Common myeloid progenitor, CD34-positive (primary cell): ENCODE measurements around the gene SOWAHA.

Experiments used
- CTCF ChIA-PET: fragments of 350-600 bp; sonication (Branson Sonifier 250); formaldehyde crosslinking; loops from one replicate; lab custom pipeline; 2021; ENCODE audit warnings: antibody characterized with exemption; lab: Charles Lee
- POLR2A ChIA-PET: fragments of 350-600 bp; sonication (Branson Sonifier 250); formaldehyde crosslinking; loops from one replicate; lab custom pipeline; 2021; ENCODE audit warnings: antibody characterized with exemption; lab: Charles Lee
- DNase-seq, 3 donors: peaks; one replicate each; pipeline versions ENCODE4 v3.0.0 to v3.0.0-alpha.2; 2013
- H3K27ac ChIP-seq, 2 experiments: 1 replicate in 1 of 2; 2 replicates in 1 of 2; pipeline ENCODE4 v1.7.0; 2013; ENCODE audit warnings: inconsistent platforms in 2 of 2, low read length in 2 of 2, mild to moderate bottlenecking in 2 of 2, low read depth in 1 of 2, moderate library complexity in 1 of 2; ENCODE audit not compliant: severe bottlenecking in 2 of 2, insufficient read depth in 1 of 2, poor library complexity in 1 of 2
- H3K27me3 ChIP-seq, 5 experiments: replicated peaks in 2 of 5; 1 replicate in 3 of 5; 2 replicates in 2 of 5; pipeline versions ENCODE4 v1.6.1 to v1.7.0; 2013; ENCODE audit warnings: low read length in 4 of 5, mild to moderate bottlenecking in 2 of 5, moderate library complexity in 2 of 5, inconsistent platforms in 1 of 5; ENCODE audit not compliant: insufficient read depth in 5 of 5, control insufficient read depth in 4 of 5
- H3K36me3 ChIP-seq, 4 experiments: 1 replicate in 2 of 4; 2 replicates in 2 of 4; pipeline versions ENCODE4 v1.6.1 to v1.7.0; 2013; ENCODE audit warnings: low read length in 3 of 4, control low read depth in 1 of 4, mild to moderate bottlenecking in 1 of 4; ENCODE audit not compliant: control insufficient read depth in 4 of 4, insufficient read depth in 4 of 4
- H3K4me1 ChIP-seq, 4 experiments: 1 replicate in 3 of 4; 2 replicates in 1 of 4; pipeline versions ENCODE4 v1.6.1 to v1.7.1; 2013; ENCODE audit warnings: low read length in 3 of 4, mild to moderate bottlenecking in 3 of 4, control low read depth in 1 of 4, inconsistent platforms in 1 of 4, moderate library complexity in 1 of 4; ENCODE audit not compliant: control insufficient read depth in 4 of 4, insufficient read depth in 4 of 4; ENCODE audit errors: control extremely low read depth in 1 of 4
- H3K4me3 ChIP-seq, 7 experiments: 1 replicate in 4 of 7; 2 replicates in 3 of 7; pipeline versions ENCODE4 v1.5.1 to v1.7.0; 2013; ENCODE audit warnings: mild to moderate bottlenecking in 7 of 7, low read length in 6 of 7, moderate library complexity in 6 of 7, inconsistent platforms in 2 of 7, low read depth in 2 of 7, control low read depth in 1 of 7; ENCODE audit not compliant: insufficient read depth in 4 of 7, control insufficient read depth in 1 of 7; ENCODE audit errors: extremely low read depth in 1 of 7
- H3K9me3 ChIP-seq, 5 experiments: 1 replicate in 4 of 5; 2 replicates in 1 of 5; pipeline versions ENCODE4 v1.6.1 to v1.7.1; 2013; ENCODE audit warnings: low read length in 4 of 5, mild to moderate bottlenecking in 2 of 5, inconsistent platforms in 1 of 5, low read depth in 1 of 5, moderate library complexity in 1 of 5; ENCODE audit not compliant: control insufficient read depth in 4 of 5, insufficient read depth in 2 of 5; ENCODE audit errors: control extremely low read depth in 1 of 5
- WGBS: methylation state at CpG from one replicate; pipeline ENCODE4 v1.1.5; 2013; ENCODE audit not compliant: insufficient coverage; 5-methylcytosine and 5-hydroxymethylcytosine counted together

Gene SOWAHA

DNA sequence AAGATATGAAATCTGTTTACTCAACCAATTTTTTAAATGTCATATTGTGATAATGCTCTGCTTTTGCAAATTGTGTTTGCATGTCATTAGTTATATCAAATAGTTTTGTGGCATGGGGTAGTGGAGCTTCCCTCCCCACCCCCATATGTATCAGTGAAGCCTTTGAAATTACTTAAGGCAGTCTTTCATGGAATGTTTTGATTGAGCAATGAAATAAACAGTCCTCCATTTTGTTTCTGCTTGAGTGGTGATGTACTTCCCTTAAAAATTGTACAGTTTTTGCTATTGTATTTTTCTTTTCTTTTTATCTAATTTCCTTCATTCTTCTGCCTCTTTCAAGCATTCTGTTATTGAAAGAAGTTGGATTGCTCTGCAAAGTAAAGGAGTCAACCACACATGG is 3.5 kb downstream of the SOWAHA start:
- H3K4me3 ChIP-seq, result no peak overlapping the region
- H3K27ac ChIP-seq, result no peak overlapping the region
- H3K27me3 ChIP-seq, result peaks cover 9 to 64% (median 24%) of the 10 kb centered on the region in 5 experiments
- peaks cover 0 to 7% (median 4%) of the 10 kb centered on the region in 5 experiments for H3K9me3 ChIP-seq
- peaks cover 0 to 21% (median 16%) of the 10 kb centered on the region in 4 experiments for H3K4me1 ChIP-seq
- DNase-seq, result no peak
- no peaks in the 10 kb centered on the region for H3K36me3 ChIP-seq
- ChIA-PET POLR2A (no interaction called here), CTCF (interaction anchor here (1.2 to 5.4 kb wide), 5 partner anchors 11 to 290 kb away, joined by 3 to 74 read pairs (median 4); no protein-coding TSS in a partner anchor)

DNA sequence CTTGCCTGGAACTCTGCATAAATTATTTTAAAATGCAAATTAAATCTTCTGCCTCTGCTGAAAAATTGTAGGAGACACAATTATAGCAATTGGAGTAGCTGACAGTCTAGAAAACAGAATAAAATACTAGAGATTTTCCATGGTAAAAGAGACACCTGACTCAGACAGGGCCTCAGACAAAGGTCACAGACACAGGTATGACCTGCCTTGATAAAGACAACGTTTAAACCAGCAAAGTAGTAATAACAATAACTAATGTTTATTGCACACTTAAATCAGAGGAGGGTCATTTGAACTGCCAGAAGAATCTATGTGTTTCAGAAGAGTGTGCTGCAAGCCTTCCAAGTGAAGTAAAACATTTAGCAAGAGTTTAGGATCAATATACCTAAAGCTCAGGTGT is 3.9 kb downstream of the SOWAHA start:
- no peak overlapping the region for H3K27ac ChIP-seq
- POLR2A ChIA-PET, result no interaction called here
- CTCF ChIA-PET, result interaction anchor here (1.2 to 5.4 kb wide), 6 partner anchors 8 to 291 kb away, joined by 3 to 74 read pairs (median 4); no protein-coding TSS in a partner anchor
- no CpG with 5 or more reads among the region's 1 CpG for WGBS
- DNase-seq, result no peak
- H3K9me3 ChIP-seq, result peaks cover 0 to 7% (median 4%) of the 10 kb centered on the region in 5 experiments
- no peak overlapping the region for H3K4me3 ChIP-seq
- H3K27me3 ChIP-seq, result peaks cover 6 to 60% (median 27%) of the 10 kb centered on the region in 5 experiments
- peaks cover 0 to 21% (median 16%) of the 10 kb centered on the region in 4 experiments for H3K4me1 ChIP-seq
- H3K36me3 ChIP-seq, result no peaks in the 10 kb centered on the region

DNA sequence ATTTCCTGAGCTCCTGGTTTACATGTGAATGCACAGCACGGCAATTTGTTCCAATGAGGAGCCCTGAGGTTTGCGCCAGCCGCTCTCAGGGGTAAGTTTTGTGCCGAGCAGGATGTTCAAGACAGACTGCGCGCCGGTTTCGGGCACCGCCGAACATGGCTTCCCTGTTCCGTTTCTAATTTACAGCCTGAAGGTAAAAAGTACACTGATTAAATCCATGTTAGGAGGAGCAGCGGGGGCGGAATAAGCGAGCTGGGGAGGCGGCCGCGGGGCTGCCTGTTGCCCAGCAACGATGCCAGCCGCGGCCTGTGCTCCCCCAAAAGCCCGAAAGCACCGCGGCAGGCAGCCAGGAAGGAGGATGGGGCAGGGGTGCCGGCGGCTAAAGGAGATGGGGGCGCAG is 6.4 kb downstream of the SOWAHA start:
- POLR2A ChIA-PET, result interaction anchor here (0.5 to 1.0 kb wide), 2 partner anchors 20 to 32 kb away, joined by 3 to 4 read pairs; no protein-coding TSS in a partner anchor

DNA sequence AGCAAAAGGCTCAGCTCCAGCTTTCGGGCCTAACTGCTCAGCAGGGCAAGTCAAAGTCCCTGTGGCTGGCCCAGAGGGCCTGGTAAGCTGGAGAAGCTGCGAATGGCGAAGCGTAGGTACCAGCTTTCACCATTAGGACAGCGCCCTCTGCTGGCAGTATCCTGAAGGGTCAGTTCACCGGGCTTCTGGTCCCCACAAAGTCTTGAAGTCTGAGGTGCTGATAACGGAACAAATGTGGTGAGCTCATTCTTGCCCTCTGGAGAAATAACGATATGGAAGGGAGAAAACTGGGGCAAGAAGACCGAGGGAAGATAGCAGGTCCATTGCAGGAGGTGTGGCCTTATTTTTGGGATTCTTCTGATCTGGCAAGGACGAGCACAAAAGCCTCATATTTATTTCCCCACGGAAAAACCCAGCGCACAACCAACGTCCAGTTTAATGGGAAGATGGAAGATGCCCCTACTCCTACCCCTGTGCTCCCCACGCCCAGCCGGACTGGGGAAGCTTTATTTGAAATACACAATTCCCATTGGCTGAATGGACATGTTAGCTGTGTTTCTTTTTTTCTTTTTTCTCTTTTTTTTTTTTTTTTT is 7.2 kb downstream of the SOWAHA start:
- Histone ChIP-seq H3K9me3 (no peaks in the 10 kb centered on the region), H3K4me1 (peaks cover 0 to 22% (median 13%) of the 10 kb centered on the region in 4 experiments), H3K27ac (no peak overlapping the region), H3K27me3 (peaks cover 0 to 56% (median 28%) of the 10 kb centered on the region in 5 experiments), H3K4me3 (peak overlapping the region in 2 of 7 experiments; percentile 71 to 72), H3K36me3 (no peaks in the 10 kb centered on the region)
- ChIA-PET CTCF (interaction anchor here (0.6 to 5.4 kb wide), 32 partner anchors 9 to 442 kb away, joined by 3 to 74 read pairs (median 4); partner anchors contain the start of genes GDF9, SEPTIN8, SHROOM1 and UQCRQ), POLR2A (interaction anchor here (0.5 to 1.0 kb wide), 2 partner anchors 21 to 32 kb away, joined by 3 to 4 read pairs; no protein-coding TSS in a partner anchor)
- peak; percentile 92 to 96 (median 94) for DNase-seq
- 16% methylated on average over 11 of the region's 15 CpGs for WGBS

More for the DNA sequence above, 6.4 kb downstream of the SOWAHA start:
- peak in 1 of 3 donors; percentile 39 for DNase-seq
- Histone ChIP-seq H3K27me3 (peaks cover 0 to 56% (median 32%) of the 10 kb centered on the region in 5 experiments), H3K4me3 (peak overlapping the region in 5 of 7 experiments; percentile 23 to 72 (median 58)), H3K9me3 (peaks cover 0 to 6% (median 2%) of the 10 kb centered on the region in 5 experiments), H3K36me3 (no peaks in the 10 kb centered on the region), H3K27ac (no peak overlapping the region), H3K4me1 (peaks cover 0 to 20% (median 10%) of the 10 kb centered on the region in 4 experiments)
- CTCF ChIA-PET, result interaction anchor here (0.7 to 5.4 kb wide), 20 partner anchors 10 to 435 kb away, joined by 3 to 74 read pairs (median 4); partner anchors contain the start of genes SEPTIN8 and SHROOM1
- 6% methylated on average over 18 of the region's 26 CpGs for WGBS

DNA sequence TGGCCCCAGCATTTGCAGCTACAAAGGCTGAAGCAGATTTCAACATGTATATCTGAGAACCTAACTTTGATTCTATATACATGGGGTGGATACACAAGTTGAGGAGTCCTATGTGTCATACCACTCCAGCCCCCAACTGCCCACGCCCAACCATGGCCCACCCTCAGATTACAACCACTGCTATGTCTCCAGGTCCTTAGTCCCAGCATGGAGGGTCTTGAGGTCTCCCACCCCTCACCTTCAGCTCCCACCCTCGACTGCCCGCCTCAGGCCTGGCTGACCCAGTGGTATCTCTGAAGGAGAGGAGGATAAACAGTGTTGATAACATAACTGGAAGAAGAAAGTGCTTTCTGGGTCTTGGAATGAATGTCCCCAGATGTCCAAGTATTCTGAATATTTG is 8.2 kb downstream of the SOWAHA start:
- CTCF ChIA-PET, result interaction anchor here (0.7 to 5.4 kb wide), 17 partner anchors 8 to 437 kb away, joined by 3 to 74 read pairs (median 4); partner anchors contain the start of genes GDF9, SHROOM1 and UQCRQ
- peaks cover 0 to 63% (median 32%) of the 10 kb centered on the region in 5 experiments for H3K27me3 ChIP-seq

DNA sequence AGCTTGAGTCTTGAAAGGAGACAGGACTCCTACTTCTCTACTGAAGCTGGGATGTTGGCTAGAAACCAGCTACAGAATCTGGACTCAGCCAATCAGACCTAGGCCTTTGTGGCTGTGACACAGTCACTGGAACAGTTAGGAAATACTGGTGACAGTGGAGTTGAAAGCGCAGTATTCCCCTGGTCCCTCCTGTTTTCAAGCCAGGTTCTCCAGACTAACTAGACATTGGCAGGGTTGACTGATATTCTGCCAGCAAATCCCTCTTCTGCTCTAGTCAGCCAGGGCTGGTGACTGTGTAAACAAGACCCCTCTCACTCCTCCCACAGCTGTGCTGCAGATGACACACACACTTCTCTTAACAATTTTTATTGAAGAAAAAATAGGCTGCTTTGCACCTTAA is 8.7 kb downstream of the SOWAHA start:
- ChIA-PET POLR2A (no interaction called here), CTCF (interaction anchor here (0.7 to 5.4 kb wide), 9 partner anchors 12 to 230 kb away, joined by 3 to 74 read pairs (median 8); partner anchors contain the start of genes GDF9 and UQCRQ)
- no peak overlapping the region for H3K4me3 ChIP-seq
- H3K9me3 ChIP-seq, result no peaks in the 10 kb centered on the region
- WGBS, result 100% methylated on average over 1 of the region's 1 CpG
- DNase-seq, result no peak
- no peak overlapping the region for H3K27ac ChIP-seq
- peaks cover 0 to 32% (median 22%) of the 10 kb centered on the region in 4 experiments for H3K4me1 ChIP-seq
- H3K27me3 ChIP-seq, result peaks cover 0 to 67% (median 33%) of the 10 kb centered on the region in 5 experiments
- H3K36me3 ChIP-seq, result no peaks in the 10 kb centered on the region

More for the DNA sequence above, 8.2 kb downstream of the SOWAHA start:
- POLR2A ChIA-PET, result no interaction called here
- Histone ChIP-seq H3K36me3 (no peaks in the 10 kb centered on the region), H3K4me3 (no peak overlapping the region), H3K9me3 (no peaks in the 10 kb centered on the region), H3K27ac (no peak overlapping the region), H3K4me1 (peaks cover 0 to 32% (median 22%) of the 10 kb centered on the region in 4 experiments)
- WGBS, result no CpG with 5 or more reads among the region's 3 CpGs
- DNase-seq, result no peak
